Measurements from ENCODE around the gene KRT31.

Gene KRT31

DNA sequence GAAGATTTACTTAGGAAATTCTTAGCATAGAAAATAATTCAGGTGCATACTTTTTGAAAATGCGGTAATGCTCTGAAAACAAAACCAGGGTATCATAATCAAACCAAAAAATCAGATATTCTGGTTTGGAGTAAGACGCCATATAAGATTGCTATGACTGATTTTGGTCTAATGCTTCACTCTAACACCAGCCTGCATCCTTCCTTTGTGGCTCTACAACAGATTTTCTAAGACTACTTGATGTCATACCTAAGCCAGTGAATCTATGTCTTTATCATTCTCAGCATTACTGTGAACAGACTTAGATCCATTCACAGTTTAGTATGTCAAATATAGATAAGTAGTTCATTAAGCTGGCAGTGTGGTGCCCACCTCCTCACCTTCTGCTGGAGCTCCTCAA lies 28.4 kb downstream of the KRT31 start:
- DNase-seq (ENCODE audit: extremely low spot score), result no peak
- POLR2A ChIA-PET, result no interaction called here
- TF ChIP-seq, protein P1, sequence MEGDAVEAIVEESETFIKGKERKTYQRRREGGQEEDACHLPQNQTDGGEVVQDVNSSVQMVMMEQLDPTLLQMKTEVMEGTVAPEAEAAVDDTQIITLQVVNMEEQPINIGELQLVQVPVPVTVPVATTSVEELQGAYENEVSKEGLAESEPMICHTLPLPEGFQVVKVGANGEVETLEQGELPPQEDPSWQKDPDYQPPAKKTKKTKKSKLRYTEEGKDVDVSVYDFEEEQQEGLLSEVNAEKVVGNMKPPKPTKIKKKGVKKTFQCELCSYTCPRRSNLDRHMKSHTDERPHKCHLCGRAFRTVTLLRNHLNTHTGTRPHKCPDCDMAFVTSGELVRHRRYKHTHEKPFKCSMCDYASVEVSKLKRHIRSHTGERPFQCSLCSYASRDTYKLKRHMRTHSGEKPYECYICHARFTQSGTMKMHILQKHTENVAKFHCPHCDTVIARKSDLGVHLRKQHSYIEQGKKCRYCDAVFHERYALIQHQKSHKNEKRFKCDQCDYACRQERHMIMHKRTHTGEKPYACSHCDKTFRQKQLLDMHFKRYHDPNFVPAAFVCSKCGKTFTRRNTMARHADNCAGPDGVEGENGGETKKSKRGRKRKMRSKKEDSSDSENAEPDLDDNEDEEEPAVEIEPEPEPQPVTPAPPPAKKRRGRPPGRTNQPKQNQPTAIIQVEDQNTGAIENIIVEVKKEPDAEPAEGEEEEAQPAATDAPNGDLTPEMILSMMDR (IDR thresholded peaks at IDR 0.05; ENCODE audit: control extremely low read depth, extremely low read depth, low read depth, missing control alignments), result no peak
- CTCF ChIA-PET, result interaction anchor here (3.2 kb wide), 1 partner anchor 13 kb away, joined by 11 read pairs; no protein-coding TSS in a partner anchor

DNA sequence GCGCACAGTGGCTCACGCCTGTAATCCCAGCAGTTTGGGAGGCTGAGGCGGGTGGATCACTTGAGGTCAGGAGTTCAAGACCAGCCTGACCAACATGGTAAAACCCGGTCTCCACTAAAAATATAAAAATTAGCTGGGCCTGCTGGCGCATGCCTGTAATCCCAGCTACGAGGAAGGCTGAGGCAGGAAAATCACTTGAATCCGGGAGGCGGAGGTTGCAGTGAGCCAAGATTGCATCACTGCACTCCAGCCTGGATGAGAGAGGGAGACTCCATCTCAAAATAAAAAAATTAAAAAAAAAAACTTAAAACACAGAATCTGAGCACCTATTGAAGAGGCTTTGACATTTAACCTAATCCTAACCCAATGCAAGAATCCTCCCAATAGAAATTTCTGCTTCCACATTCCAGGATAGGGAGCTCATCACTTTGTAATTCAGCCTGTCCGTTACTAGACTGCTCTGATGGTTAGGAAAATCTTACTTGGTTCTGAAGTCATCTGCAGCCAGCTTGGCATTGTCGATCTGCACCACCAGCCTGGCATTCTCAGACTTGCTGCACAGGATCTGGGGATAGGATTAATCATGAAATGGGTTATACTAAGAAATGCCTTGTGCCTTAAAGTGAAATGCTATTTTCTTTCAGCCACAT lies 29.9 kb downstream of the KRT31 start:
- ChIA-PET POLR2A (no interaction called here), CTCF (no interaction called here)
- TF ChIP-seq, protein P1 (IDR thresholded peaks at IDR 0.05; ENCODE audit: control extremely low read depth, extremely low read depth, low read depth, missing control alignments), result no peak
- no peak for DNase-seq (ENCODE audit: extremely low spot score)

DNA sequence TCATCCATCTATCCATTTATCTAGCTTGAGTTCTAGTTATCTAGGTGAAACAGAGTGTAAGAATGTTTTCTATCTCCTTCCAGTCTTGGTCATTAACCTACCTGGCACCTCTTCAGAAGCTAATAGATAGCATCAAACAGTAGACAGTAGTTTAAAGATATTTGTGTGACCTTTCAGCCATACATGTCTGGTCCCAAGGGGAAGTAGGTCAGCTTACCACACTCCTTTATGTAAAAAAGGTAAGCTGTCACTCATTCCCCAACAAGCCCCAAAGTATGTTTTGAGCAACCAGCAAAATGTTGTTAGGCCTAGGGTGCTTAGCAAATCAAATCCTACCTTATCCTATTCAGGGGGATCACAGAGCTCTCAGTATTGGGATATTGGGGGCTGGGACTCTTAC lies 31.3 kb downstream of the KRT31 start:
- ChIA-PET POLR2A (no interaction called here), CTCF (interaction anchor here (1.1 kb wide), 1 partner anchor 14 kb away, joined by 3 read pairs; no protein-coding TSS in a partner anchor)
- DNase-seq (ENCODE audit: extremely low spot score), result no peak
- TF ChIP-seq, protein P1 (IDR thresholded peaks at IDR 0.05; ENCODE audit: control extremely low read depth, extremely low read depth, low read depth, missing control alignments), result no peak

DNA sequence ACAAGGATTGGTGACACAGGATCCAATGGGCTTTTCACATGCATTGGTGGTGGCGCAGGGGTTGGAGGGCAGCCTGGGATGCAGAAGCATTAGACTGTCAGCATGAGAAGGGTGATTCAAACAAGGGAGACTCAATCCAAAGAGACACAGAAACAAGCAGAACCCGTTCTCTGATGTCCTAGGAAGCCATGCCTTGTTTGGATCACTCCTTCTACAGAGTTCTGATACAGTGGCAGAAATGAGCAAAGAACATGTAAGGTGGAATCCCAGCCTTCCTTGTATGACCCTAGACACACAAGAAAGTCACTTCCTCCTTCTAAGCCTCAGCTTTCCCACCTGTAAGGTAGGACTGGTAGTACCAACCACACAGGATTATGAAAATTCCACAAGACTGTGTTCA lies 33.5 kb downstream of the KRT31 start:
- CTCF ChIA-PET, result no interaction called here
- POLR2A ChIA-PET, result no interaction called here
- TF ChIP-seq, protein P1 (IDR thresholded peaks at IDR 0.05; ENCODE audit: control extremely low read depth, extremely low read depth, low read depth, missing control alignments), result no peak
- no peak for DNase-seq (ENCODE audit: extremely low spot score)

DNA sequence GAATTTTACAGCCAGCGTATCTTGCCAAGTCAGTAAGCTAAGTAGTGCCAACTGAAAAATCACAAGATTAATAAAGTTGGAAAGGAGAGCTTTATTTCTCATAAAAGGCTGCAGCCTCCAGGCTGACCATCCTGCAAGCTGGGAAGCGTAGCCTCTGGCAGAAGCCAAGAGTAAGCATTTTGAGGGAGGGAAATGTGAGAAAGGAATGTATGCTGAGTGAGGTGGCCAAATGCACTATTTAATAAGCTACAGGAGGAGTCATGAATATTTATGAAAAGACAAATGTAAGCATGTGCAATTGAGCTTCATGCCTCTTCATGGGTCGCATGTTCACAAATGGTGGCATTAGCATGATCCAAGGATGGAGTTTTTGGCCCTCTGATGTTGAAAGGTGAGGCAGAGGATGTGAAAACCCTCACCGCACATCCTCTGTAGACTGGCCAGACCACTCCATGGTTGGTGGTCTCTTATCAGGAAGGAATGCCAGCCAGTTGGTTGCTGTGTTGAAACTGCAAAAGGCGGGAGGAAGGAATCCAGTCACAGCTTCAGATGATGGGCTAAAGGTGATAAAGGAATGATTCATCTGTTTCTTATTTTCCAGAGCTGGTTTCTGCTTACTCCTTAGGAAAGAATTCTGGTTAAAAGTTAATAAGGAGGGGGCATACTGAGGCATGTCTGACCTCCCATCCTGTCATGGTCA lies 37.0 kb downstream of the KRT31 start:
- ChIA-PET CTCF (no interaction called here), POLR2A (no interaction called here)
- no peak for DNase-seq (ENCODE audit: extremely low spot score)
- TF ChIP-seq, protein P1 (IDR thresholded peaks at IDR 0.05; ENCODE audit: control extremely low read depth, extremely low read depth, low read depth, missing control alignments), result no peak

DNA sequence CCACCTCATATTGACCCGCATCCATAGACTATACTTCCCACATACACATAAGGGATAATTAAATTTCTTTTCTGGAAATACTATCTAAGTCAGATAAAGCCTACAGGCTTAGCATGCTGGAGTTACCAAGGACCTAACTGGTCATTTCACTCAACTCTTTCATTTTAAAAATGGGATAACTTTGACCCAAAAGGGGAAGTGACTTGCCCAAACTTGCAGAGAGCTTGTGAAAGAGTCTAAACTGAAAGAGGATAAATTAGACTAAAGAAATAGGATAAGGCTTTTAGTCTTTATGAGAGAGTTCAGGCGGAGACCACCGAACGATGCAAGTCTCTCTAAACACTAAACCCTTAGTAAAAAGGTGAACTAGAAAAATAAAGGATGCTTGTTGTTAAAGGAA lies 42.9 kb downstream of the KRT31 start:
- no peak for DNase-seq (ENCODE audit: extremely low spot score)
- CTCF ChIA-PET, result interaction anchor here (2.3 kb wide), 1 partner anchor 15 kb away, joined by 11 read pairs; the partner anchor contains the start of gene KRT33B
- TF ChIP-seq, protein P1 (IDR thresholded peaks at IDR 0.05; ENCODE audit: control extremely low read depth, extremely low read depth, low read depth, missing control alignments), result no peak
- POLR2A ChIA-PET, result no interaction called here
